Panc1 (cell line): ENCODE results near the gene CDSN. TPM values are rescaled to one million over a fixed set of nuclear protein-coding genes. Genes with fewer than 3 reads are reported as not detected.
A peak's percentile ranks its signal among the peaks of the same experiment; 100 is the strongest.

ENCODE experiments used
- ATAC-seq: fragments of 200-7000 bp; cut with Tn5 transposase; 2 replicates; pipeline ENCODE4 v1.9.1; 2020; ENCODE audit warnings: mild to moderate bottlenecking, moderate library complexity
- BruUV-seq: library from RNA; stranded (reverse); fragments of 400-500 nt; replicated peaks from 2 replicates; lab custom pipeline; 2021; lab: Mats Ljungman, UMichigan
- CTCF ChIA-PET: fragments of 300-600 bp; sonication (Branson Sonifier 250); formaldehyde crosslinking; loops from one replicate; lab custom pipeline; 2022; ENCODE audit warnings: antibody characterized with exemption; lab: Charles Lee
- POLR2A ChIA-PET: fragments of 300-600 bp; sonication (Branson Sonifier 250); formaldehyde crosslinking; loops from one replicate; lab custom pipeline; 2022; ENCODE audit warnings: antibody characterized with exemption; lab: Charles Lee
- DNase-seq: peaks from one replicate; pipeline ENCODE4 v3.0.0-alpha.2; 2010; ENCODE audit warnings: low read depth, low spot score
- H3K27ac ChIP-seq: 2 replicates; pipeline ENCODE4 v1.5.1; 2011; ENCODE audit warnings: mild to moderate bottlenecking, low read length, inconsistent platforms
- H3K27me3 ChIP-seq: fragments of 200-500 bp; sonication (Bioruptor generic); 2 replicates; pipeline ENCODE4 v1.6.0; 2014; ENCODE audit warnings: low read length, inconsistent platforms; ENCODE audit not compliant: control insufficient read depth, insufficient read depth
- H3K36me3 ChIP-seq: fragments of 200-500 bp; sonication (Bioruptor generic); 2 replicates; pipeline ENCODE4 v1.5.1; 2014; ENCODE audit warnings: inconsistent platforms, mild to moderate bottlenecking, low read length, moderate library complexity; ENCODE audit not compliant: control insufficient read depth, insufficient read depth
- H3K4me1 ChIP-seq: 2 replicates; pipeline ENCODE4 v1.5.1; 2011; ENCODE audit warnings: inconsistent platforms, mild to moderate bottlenecking, low read length, moderate library complexity; ENCODE audit not compliant: control insufficient read depth, insufficient read depth
- H3K4me3 ChIP-seq, 2 experiments: 2 replicates each; pipeline ENCODE4 v1.5.1; 2011 to 2012; ENCODE audit warnings: low read depth in 2 of 2, low read length in 2 of 2, mild to moderate bottlenecking in 2 of 2, inconsistent platforms in 1 of 2, moderate library complexity in 1 of 2
- H3K9me3 ChIP-seq: fragments of 200-500 bp; sonication (Bioruptor generic); 2 replicates; pipeline ENCODE4 v1.5.1; 2014; ENCODE audit warnings: low read depth, mild to moderate bottlenecking, inconsistent platforms, low read length, moderate library complexity; ENCODE audit not compliant: control insufficient read depth, insufficient read depth
- POLR2AphosphoS5 ChIP-seq: IDR thresholded peaks from 2 replicates; pipeline ENCODE4 v1.6.1; 2012; ENCODE audit warnings: mild to moderate bottlenecking, low read depth, low read length, moderate library complexity
- SIN3A ChIP-seq: IDR thresholded peaks from 2 replicates; pipeline ENCODE4 v1.6.1; 2012; ENCODE audit warnings: low read depth, mild to moderate bottlenecking, low read length, moderate library complexity, borderline replicate concordance; ENCODE audit not compliant: insufficient read depth
- TCF7L2 ChIP-seq: IDR thresholded peaks from 2 replicates; pipeline ENCODE4 v1.6.1; 2011; ENCODE audit warnings: mild to moderate bottlenecking, low read depth, low read length, inconsistent platforms
- in situ Hi-C: cut with HindIII; loops from 2 replicates; pipeline ENCODE4 v1.10.0; 2016; ENCODE audit warnings: low sequenced_read_pairs, low pct_unique_long_range_greater_than_20kb
- intact Hi-C: fragments of 100-400 bp; cut with micrococcal nuclease; formaldehyde crosslinking; loops from one replicate; pipeline ENCODE4 v1.10.0; 2022; ENCODE audit not compliant: unreplicated experiment
- total RNA-seq: library from RNA; stranded (reverse); gene quantifications from one replicate; pipeline ENCODE4 v1.2.1, GENCODE V29; 2021; ENCODE audit not compliant: unreplicated experiment
- TF ChIP-seq, protein P1 (sequence below): fragments of 450-650 bp; IDR thresholded peaks from 2 replicates; pipeline ENCODE4 v1.5.1; 2017; ENCODE audit warnings: mild to moderate bottlenecking
- TF ChIP-seq, protein P2 (sequence below), 2 experiments: IDR thresholded peaks; 2 replicates each; pipeline ENCODE4 v1.6.1; 2011 to 2012; ENCODE audit warnings: low read depth in 2 of 2, control low read depth in 1 of 2, low read length in 1 of 2, mild to moderate bottlenecking in 1 of 2, moderate library complexity in 1 of 2; ENCODE audit not compliant: insufficient read depth in 1 of 2

Gene CDSN
- total RNA-seq, 1 experiment from 2014 or later, result not detected

GRCh38 chr6:31118178-31118577 lies 2.1 kb downstream of the CDSN start:
- H3K27me3 ChIP-seq, result no peaks in the 10 kb centered on the region
- no peak overlapping the region for H3K27ac ChIP-seq
- no TSS peak for BruUV-seq
- no peak overlapping the region for H3K4me3 ChIP-seq
- no peaks in the 10 kb centered on the region for H3K9me3 ChIP-seq
- DNase-seq (no peak), ATAC-seq (no peak)
- H3K36me3 ChIP-seq, result no peaks in the 10 kb centered on the region
- CTCF ChIA-PET, result no interaction called here
- TF ChIP-seq, protein P1, sequence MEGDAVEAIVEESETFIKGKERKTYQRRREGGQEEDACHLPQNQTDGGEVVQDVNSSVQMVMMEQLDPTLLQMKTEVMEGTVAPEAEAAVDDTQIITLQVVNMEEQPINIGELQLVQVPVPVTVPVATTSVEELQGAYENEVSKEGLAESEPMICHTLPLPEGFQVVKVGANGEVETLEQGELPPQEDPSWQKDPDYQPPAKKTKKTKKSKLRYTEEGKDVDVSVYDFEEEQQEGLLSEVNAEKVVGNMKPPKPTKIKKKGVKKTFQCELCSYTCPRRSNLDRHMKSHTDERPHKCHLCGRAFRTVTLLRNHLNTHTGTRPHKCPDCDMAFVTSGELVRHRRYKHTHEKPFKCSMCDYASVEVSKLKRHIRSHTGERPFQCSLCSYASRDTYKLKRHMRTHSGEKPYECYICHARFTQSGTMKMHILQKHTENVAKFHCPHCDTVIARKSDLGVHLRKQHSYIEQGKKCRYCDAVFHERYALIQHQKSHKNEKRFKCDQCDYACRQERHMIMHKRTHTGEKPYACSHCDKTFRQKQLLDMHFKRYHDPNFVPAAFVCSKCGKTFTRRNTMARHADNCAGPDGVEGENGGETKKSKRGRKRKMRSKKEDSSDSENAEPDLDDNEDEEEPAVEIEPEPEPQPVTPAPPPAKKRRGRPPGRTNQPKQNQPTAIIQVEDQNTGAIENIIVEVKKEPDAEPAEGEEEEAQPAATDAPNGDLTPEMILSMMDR, result no peak
- no peak for TF ChIP-seq POLR2AphosphoS5
- TF ChIP-seq, protein P2, sequence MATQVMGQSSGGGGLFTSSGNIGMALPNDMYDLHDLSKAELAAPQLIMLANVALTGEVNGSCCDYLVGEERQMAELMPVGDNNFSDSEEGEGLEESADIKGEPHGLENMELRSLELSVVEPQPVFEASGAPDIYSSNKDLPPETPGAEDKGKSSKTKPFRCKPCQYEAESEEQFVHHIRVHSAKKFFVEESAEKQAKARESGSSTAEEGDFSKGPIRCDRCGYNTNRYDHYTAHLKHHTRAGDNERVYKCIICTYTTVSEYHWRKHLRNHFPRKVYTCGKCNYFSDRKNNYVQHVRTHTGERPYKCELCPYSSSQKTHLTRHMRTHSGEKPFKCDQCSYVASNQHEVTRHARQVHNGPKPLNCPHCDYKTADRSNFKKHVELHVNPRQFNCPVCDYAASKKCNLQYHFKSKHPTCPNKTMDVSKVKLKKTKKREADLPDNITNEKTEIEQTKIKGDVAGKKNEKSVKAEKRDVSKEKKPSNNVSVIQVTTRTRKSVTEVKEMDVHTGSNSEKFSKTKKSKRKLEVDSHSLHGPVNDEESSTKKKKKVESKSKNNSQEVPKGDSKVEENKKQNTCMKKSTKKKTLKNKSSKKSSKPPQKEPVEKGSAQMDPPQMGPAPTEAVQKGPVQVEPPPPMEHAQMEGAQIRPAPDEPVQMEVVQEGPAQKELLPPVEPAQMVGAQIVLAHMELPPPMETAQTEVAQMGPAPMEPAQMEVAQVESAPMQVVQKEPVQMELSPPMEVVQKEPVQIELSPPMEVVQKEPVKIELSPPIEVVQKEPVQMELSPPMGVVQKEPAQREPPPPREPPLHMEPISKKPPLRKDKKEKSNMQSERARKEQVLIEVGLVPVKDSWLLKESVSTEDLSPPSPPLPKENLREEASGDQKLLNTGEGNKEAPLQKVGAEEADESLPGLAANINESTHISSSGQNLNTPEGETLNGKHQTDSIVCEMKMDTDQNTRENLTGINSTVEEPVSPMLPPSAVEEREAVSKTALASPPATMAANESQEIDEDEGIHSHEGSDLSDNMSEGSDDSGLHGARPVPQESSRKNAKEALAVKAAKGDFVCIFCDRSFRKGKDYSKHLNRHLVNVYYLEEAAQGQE (IDR thresholded peaks at IDR 0.05; ENCODE audit: insufficient read depth in 1 of 2, low read depth in 2 of 2, low read length in 1 of 2), result no peak
- TF ChIP-seq SIN3A, result no peak
- TF ChIP-seq TCF7L2, result no peak
- POLR2A ChIA-PET, result no interaction called here
- in situ Hi-C loops, result no loop called here
- peaks cover 30% of the 10 kb centered on the region for H3K4me1 ChIP-seq
- intact Hi-C loops, result no loop called here

GRCh38 chr6:31116661-31117385 lies 3.4 kb downstream of the CDSN start:
- CTCF ChIA-PET, result interaction anchor here (1.1 to 1.2 kb wide), 2 partner anchors 12 to 30 kb away, joined by 4 read pairs; no protein-coding TSS in a partner anchor
- BruUV-seq, result no TSS peak
- POLR2A ChIA-PET, result no interaction called here
- Histone ChIP-seq H3K4me3 (peak overlapping the region; percentile 7 to 37), H3K27me3 (no peaks in the 10 kb centered on the region), H3K36me3 (no peaks in the 10 kb centered on the region), H3K4me1 (peaks cover 19% of the 10 kb centered on the region), H3K27ac (0 out of 2 replicates have a peak overlapping the region, but pooled peaks have one; percentile 53), H3K9me3 (no peaks in the 10 kb centered on the region)
- TF ChIP-seq, protein P2 (IDR thresholded peaks at IDR 0.05; ENCODE audit: insufficient read depth in 1 of 2, low read depth in 2 of 2, low read length in 1 of 2), result no peak
- TF ChIP-seq POLR2AphosphoS5, result no peak
- TF ChIP-seq, protein P1, result no peak
- no peak for TF ChIP-seq TCF7L2
- TF ChIP-seq SIN3A, result no peak
- ATAC-seq (peak; percentile 59), DNase-seq (no peak)
- in situ Hi-C loops, result no loop called here
- intact Hi-C loops, result no loop called here
